GM21367 (cell line): ENCODE data around the gene GUCY2D.

Source experiments
- ATAC-seq: cut with Tn5 transposase; IDR thresholded peaks from one replicate; pipeline ENCODE4 v1.9.1; 2021; ENCODE audit not compliant: unreplicated experiment

Gene GUCY2D

DNA sequence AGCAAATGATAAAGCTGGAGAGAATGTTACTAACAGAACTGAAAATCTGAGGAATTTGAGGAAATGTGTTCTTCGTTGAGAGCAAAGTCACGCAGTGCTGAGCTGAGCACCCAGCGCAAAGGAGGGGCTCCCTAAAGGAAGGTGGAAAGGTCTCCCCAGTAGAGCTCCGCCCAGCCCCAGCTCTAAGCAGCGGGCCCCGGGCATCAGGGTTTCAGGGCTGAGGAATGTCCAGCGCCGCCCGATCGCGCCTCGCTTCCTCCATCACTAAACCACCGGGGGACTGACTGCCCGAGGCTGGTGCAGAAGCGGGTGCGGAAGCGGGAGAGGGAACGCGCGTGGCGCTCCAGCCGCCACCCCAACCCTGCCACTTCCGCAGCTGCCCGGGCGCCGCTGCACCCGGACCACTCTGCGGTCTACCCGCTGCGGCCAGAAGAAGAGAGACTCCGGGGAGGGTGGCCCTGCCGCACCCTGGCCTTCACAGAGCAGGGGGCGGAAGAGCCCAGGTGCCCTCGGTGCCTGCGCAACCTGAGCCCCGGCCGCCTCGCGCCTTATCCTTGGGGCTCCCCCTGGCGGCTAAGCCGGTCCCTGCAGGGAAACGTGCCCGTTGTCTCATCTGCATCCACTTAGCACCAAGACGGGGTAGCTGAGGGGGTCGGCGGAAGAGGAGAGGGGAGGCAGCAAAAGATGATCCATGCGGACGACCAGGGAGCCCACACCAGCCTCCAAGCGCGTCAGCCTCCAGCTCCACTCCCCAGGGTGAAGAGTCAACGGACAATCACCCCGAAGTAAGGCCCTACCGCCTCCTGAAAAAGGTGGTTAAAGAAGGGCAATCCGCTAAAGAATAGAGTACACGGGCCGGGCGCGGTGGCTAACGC is 12.4 kb upstream of the GUCY2D start:
- peak; percentile 68 for ATAC-seq

DNA sequence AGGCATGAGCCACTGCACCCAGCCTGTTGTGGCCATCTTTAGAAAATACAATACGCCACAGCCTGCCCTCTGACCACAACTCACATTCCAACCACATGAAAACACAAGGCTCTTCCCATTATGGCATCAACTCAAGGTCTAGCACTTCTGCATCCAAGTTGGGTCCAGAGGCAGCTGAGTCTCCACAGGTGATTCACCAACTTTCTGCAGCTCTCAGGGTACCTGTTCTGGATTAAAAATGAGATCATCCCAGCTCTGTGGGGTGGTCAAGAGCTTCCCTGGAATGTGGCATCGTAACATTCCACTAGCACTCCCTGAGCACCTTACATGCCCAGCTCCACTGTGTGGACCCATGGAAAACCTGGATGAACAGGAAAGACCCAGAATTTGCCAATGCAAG is 9.9 kb upstream of the GUCY2D start:
- no peak for ATAC-seq

DNA sequence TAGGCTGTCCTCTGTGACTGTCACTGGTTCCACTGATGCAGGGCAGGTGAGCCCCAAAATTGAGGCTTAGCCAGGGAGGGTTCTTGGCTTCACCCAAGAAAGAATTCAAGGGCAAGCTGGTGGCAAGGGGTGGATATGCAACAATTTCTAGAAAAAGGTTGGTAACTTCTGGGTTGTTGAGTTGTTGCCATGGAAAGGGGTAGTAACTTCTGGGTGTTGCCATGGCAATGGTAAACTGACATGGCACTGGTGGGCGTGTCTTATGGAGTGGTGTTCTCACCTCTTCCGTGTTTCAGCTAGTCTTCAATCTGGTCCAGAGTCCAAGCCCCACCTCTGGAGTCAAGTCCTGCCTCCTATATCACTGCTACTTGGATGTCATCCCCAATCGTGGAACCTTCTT is 9.5 kb upstream of the GUCY2D start:
- no peak for ATAC-seq

DNA sequence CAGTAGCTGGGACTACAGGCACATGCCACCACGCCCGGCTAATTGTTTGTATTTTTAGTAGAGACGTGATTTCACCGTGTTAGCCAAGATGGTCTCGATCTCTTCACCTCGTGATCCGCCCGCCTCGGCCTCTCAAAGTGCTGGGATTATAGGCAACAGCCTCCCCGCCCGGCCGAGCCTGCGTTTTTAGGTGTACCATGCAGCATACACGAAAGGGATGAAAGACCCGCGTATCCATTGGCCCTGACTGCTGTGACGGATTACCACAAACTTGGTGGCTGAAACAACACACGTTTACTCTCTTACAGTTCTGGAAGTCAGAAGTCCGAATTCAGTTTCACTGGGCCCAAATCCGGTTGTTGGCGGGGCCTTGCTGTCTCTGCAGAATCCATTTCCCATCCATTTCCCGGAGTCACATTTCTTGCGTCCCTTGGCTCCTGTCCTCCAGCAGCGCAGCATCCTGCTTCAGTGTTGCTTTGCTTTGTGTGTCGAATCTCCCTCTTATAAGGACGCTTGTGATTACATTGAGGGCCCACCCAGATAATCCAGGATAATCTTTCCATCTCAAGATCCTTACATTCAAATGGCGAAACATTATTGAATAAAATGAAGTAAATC is 8.3 kb upstream of the GUCY2D start:
- no peak for ATAC-seq

DNA sequence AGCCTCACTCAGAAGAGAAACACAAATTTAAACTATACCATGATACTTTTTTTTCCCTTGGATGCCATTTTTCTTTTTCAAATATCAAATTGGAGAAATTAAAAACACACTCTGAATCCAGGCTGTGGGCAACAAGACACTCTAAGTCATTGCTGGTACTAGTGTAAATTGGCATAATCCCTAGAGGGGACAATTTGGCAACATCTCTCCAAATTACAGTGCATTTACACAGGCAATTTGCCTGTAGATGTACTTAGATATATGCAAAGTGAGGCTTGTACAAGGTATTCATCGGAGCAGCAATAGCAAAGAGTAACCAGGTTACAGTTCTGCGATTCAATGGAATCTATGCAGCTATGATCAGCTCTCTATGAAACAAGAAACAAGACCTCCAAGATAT is 6.7 kb upstream of the GUCY2D start:
- no peak for ATAC-seq

DNA sequence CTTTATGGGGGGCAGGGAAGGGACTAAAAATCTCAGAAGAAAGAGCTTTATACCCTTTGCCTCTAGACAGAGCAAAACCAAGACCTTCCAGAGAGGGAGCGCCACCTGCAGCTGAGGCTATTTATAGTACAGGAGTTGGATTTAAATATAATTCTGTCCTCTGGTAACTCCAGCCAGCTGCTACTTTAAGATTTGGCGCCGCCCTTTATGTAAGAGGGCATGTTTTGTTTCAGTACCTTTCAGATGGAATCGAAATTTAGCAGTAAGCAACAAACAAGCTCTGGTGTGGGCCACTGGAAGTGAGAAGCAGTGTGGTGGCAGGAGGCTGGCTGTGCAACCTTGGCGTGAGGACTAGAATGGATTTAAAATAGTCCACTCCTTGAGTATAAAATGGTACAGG is 5.2 kb upstream of the GUCY2D start:
- ATAC-seq, result no peak

DNA sequence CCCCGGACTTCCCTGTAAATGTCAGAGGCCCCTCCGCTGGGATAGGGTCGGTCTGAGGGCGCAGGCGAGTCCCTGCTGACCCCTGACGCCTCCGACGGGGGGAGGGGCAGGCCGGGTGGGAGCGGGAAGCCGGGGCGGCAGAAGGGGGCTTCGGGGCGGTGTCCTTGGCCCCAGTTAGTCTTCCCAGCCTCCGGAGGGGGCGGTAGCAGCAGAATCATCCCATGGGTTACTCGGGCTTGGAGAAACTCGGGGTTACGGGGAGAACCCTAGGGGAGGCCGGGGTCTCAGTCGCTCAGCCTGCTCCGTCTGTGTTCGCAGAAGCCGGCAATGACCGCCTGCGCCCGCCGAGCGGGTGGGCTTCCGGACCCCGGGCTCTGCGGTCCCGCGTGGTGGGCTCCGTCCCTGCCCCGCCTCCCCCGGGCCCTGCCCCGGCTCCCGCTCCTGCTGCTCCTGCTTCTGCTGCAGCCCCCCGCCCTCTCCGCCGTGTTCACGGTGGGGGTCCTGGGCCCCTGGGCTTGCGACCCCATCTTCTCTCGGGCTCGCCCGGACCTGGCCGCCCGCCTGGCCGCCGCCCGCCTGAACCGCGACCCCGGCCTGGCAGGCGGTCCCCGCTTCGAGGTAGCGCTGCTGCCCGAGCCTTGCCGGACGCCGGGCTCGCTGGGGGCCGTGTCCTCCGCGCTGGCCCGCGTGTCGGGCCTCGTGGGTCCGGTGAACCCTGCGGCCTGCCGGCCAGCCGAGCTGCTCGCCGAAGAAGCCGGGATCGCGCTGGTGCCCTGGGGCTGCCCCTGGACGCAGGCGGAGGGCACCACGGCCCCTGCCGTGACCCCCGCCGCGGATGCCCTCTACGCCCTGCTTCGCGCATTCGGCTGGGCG is 542 bp downstream of the GUCY2D start:
- ATAC-seq, result no peak

DNA sequence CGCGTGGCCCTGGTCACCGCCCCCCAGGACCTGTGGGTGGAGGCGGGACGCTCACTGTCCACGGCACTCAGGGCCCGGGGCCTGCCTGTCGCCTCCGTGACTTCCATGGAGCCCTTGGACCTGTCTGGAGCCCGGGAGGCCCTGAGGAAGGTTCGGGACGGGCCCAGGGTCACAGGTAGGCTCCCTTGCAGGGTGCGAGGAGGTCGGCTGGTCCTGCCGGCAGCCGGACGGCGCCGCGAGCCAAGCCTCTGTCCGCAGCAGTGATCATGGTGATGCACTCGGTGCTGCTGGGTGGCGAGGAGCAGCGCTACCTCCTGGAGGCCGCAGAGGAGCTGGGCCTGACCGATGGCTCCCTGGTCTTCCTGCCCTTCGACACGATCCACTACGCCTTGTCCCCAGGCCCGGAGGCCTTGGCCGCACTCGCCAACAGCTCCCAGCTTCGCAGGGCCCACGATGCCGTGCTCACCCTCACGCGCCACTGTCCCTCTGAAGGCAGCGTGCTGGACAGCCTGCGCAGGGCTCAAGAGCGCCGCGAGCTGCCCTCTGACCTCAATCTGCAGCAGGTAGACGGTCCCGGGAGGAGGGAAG is 1.3 kb downstream of the GUCY2D start:
- no peak for ATAC-seq

DNA sequence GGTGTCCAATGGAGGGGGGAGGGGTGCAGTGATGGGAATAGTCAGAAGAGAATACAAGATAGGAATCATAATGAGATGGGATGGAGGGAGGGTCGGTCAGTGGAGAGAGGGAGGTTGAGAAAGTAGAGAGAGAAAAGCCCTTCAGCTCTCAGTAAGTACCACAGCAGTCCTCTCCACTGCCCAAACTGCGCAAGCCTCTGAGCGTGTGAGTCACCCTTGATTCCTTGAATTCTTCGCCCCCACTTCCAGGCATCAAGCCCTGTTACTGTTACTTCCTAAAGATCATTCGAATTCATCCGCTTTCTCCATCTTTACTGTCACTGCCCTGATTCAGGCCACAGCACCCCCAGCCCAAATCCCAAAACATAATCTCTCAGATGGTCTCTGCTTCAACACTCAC is 2.5 kb downstream of the GUCY2D start:
- no peak for ATAC-seq

DNA sequence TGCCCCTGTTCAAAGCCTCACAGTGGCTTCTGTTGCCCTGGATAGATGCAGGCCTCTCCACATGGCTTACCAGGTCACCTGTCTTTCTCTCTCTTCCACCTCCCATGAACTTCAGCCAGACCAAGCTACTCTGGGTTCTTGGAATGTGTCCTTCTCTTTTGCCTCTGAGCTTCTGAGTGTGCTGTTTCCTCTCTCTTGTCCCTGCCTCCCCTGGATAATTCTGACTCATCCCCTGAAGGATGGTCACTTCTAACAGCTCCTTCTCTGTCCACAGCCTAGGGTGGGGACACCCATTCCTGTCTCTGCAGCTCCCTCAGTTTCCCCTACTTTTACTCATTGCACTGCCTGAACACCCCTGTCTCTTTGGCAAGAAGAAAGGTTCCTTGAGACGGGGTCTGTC is 2.9 kb downstream of the GUCY2D start:
- ATAC-seq, result no peak

DNA sequence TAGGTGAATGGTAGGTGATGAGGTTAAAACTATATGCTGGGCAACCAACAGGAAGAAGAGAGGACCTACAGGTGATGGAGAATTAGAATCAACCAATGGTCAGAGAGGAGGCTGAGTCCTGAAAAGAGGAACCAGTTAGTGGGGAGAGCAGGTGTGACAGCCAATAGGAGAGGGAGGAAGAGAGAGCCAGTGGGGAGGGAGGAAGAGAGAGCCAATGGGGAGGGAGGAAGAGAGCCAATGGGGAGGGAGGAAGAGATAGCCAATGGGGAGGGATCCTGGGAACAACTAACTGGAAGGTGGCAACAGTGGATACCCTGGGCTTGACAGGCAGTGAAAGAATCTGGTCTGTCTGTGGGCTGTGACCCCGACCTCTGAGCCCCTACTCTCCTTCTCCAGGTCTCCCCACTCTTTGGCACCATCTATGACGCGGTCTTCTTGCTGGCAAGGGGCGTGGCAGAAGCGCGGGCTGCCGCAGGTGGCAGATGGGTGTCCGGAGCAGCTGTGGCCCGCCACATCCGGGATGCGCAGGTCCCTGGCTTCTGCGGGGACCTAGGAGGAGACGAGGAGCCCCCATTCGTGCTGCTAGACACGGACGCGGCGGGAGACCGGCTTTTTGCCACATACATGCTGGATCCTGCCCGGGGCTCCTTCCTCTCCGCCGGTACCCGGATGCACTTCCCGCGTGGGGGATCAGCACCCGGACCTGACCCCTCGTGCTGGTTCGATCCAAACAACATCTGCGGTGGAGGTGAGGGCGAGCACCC is 3.7 kb downstream of the GUCY2D start:
- ATAC-seq, result no peak

DNA sequence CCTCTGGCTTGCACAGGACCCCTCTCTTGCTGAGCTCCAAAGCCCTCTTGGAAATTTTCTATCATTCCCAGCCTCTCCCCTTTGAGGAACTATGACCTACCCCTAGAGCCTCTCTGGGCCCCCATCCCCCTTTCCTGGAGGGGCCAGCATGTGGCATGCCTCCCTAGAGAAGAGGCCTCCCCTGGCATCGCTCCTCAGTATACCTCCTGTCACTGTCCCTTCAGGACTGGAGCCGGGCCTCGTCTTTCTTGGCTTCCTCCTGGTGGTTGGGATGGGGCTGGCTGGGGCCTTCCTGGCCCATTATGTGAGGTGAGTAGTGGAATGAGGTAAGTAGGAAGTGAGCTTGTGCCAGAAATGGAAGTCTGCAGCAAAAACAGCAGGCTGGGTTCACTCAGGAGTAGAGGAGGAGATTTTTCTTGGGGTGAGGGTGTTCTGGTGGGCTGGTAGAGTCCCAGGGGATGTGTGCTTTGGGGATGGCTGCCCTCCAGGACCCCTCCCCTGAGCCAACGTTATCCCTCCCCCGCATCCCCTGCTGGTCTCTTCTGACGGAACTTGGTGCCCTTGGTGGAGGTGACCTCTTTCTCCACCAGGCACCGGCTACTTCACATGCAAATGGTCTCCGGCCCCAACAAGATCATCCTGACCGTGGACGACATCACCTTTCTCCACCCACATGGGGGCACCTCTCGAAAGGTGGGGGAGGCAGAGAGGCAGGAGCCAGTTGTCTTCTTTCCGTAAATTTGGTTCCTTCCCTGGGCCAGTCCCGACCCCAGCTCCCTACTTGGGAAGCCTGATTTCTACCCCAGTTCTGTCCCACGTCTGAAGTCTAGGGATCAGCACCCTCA is 4.6 kb downstream of the GUCY2D start:
- ATAC-seq, result no peak

DNA sequence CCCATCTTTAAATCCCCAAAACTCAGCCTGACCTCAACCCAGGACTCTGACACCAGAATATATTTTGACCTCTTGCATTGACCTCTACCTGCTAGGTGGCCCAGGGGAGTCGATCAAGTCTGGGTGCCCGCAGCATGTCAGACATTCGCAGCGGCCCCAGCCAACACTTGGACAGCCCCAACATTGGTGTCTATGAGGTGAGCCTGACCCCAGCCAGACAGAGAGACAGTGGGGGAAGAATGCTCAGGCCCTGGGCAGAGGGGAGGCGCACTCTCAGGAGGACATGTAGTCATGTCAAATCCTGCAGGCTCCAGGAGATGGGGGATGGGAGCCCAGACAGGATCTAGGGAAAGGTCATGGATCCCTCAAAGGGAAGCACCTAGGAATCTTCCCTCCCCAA is 5.4 kb downstream of the GUCY2D start:
- ATAC-seq, result no peak

DNA sequence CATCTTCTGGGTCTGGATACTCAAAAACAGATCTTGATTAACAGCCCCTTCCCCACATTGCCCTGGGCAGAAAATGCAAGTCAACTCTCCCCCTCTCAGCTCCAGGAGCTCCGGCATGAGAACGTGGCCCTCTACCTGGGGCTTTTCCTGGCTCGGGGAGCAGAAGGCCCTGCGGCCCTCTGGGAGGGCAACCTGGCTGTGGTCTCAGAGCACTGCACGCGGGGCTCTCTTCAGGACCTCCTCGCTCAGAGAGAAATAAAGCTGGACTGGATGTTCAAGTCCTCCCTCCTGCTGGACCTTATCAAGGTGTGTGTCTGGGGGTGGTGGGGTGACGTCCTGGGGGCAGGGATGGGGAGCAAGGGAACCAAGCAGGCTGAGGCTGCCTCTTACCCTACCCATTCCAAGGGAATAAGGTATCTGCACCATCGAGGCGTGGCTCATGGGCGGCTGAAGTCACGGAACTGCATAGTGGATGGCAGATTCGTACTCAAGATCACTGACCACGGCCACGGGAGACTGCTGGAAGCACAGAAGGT is 9.7 kb downstream of the GUCY2D start:
- no peak for ATAC-seq

DNA sequence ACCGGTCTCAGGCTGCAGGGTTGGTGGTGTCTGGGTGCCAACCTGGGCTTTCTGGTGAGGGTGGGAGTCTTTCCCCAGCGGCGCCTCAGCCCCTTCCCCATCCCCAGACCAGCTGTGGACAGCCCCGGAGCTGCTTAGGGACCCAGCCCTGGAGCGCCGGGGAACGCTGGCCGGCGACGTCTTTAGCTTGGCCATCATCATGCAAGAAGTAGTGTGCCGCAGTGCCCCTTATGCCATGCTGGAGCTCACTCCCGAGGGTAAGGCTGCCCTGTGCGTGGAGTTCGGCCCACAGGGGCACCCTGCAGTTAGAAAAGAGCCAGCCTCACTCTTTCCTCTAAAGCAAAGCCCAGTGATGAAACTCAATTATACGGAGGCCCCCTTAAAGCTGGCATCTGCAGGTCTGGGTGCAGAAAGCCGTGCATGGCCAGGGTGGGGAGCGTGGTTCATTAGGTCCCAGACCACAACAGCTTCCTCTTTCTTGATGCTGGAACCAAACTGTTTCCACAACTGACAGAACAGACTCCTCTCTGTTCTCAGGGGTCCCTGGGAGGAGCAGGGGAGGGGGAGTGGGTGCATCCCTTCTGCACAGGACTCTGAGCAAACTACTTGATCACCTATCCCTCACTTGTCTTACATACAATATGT is 10.7 kb downstream of the GUCY2D start:
- ATAC-seq, result no peak

DNA sequence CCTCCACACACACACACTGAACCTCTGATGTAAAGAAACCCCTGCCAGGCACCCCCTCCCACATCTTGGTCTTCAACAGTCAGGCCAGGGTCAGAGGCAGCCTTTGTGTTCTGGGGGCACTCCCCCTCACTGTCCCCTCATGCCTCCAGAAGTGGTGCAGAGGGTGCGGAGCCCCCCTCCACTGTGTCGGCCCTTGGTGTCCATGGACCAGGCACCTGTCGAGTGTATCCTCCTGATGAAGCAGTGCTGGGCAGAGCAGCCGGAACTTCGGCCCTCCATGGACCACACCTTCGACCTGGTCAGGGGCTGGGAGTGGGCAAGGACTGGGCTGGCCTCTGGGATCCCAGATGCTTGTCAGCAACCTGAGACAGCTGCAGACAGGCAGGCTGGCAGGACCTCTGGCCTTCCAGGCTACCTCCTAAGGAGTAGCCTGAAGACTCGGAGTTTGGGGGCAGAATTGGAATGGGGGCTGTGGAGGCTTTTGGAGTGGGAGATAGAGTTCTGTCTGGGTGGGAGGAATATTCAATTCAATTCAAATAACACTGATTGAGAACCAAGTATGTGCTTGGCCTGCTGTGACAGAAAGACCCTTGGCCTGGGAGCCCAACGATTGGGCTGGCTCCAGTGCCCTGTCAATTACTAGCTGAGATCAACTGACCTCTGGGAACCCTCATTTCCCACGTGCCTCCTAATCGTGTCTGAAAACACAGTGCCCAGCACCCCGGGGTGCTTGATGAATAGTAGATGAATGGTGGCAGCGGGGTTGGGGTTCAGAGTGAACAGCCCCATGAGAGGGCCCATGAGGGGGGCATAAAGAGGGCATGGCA is 11.5 kb downstream of the GUCY2D start:
- no peak for ATAC-seq

DNA sequence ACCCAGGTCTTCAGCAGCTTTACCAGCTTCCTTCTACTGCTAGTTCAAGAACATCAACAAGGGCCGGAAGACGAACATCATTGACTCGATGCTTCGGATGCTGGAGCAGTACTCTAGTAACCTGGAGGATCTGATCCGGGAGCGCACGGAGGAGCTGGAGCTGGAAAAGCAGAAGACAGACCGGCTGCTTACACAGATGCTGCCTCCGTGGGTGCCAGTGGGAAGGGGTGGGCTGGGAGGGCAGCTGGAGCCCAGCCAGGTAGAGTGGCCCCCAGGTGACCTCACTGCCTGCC is 12.1 kb downstream of the GUCY2D start:
- no peak for ATAC-seq

DNA sequence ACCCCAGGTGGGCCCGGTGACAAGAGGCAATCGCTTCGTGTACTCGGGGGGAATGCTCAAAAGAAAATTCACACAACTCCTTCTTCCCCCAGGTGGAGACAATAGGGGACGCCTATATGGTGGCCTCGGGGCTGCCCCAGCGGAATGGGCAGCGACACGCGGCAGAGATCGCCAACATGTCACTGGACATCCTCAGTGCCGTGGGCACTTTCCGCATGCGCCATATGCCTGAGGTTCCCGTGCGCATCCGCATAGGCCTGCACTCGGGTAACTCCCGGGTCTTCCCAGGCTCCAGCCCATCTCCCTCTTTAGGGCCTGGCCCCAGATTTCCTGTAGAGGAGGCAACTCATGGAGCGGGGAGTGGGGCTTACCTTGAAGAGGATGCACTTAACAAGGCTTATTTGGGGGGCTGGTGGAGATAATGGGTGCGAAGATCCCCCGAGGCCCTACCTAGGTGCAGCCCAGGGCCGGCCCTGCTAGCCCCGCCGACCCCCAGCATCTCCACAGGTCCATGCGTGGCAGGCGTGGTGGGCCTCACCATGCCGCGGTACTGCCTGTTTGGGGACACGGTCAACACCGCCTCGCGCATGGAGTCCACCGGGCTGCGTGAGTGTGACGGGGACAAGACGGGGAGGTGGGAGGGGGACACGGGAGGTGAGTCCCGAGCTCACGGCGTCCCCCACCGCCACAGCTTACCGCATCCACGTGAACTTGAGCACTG is 13.0 kb downstream of the GUCY2D start:
- ATAC-seq, result no peak
